Chondrocyte (in vitro differentiated cells): ENCODE data around the gene EIF4E3. TPM values are rescaled to one million over a fixed set of nuclear protein-coding genes. Genes with fewer than 3 reads are reported as not detected.

Experiments
- DNase-seq: peaks from one replicate; pipeline ENCODE4 v3.0.0; 2021; ENCODE audit warnings: mixed read lengths, low spot score
- H3K27ac Mint-ChIP-seq: one replicate; pipeline ENCODE4 v1.8.0; 2021; ENCODE audit warnings: mild to moderate bottlenecking, moderate library complexity, mixed read lengths; ENCODE audit not compliant: unreplicated experiment
- H3K27me3 Mint-ChIP-seq: 2 replicates; pipeline ENCODE4 v1.8.0; 2021; ENCODE audit warnings: low read depth, mixed read lengths
- H3K36me3 Mint-ChIP-seq: 2 replicates; pipeline ENCODE4 v1.8.0; 2021; ENCODE audit warnings: low read depth, mixed read lengths
- H3K4me1 Mint-ChIP-seq: 2 replicates; pipeline ENCODE4 v1.8.0; 2021; ENCODE audit warnings: low read depth, mild to moderate bottlenecking, mixed read lengths
- H3K4me3 Mint-ChIP-seq: one replicate; pipeline ENCODE4 v1.8.0; 2021; ENCODE audit warnings: mild to moderate bottlenecking, moderate library complexity, mixed read lengths; ENCODE audit not compliant: unreplicated experiment
- H3K9me3 Mint-ChIP-seq: 2 replicates; pipeline ENCODE4 v1.8.0; 2021; ENCODE audit warnings: low read depth, mixed read lengths
- total RNA-seq: library from RNA; stranded (reverse); gene quantifications from 3 replicates; pipeline ENCODE4 v1.2.1, GENCODE V29; 2021
- TF ChIP-seq, protein P1 (sequence below): fragments of 200-600 bp; sonication (generic); IDR thresholded peaks from 2 replicates; pipeline ENCODE4 v1.5.0; 2021; ENCODE audit warnings: antibody characterized with exemption, mild to moderate bottlenecking, moderate library complexity

Gene EIF4E3
- total RNA-seq, 1 donor from 2014 or later, result 12.4 TPM

DNA sequence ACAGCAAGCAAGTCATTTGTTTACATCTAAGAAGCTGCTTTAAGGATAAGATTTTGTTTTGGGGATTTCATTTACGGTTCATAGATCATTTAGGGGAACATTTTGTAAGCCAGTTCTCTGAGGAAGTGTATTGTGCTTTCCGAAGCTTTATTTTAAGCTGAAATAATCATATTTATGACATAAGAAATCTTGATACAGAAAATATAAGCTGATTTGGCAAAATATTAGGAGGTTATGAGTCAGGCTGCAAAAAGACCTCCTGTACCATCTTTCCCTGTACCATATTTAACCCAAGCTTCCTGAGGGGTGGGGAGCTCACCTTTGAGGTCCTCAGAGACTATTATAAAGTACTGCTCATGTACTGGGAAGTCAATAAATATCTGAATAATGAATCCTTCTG lies 8.1 kb upstream of the EIF4E3 start:
- TF ChIP-seq, protein P1, sequence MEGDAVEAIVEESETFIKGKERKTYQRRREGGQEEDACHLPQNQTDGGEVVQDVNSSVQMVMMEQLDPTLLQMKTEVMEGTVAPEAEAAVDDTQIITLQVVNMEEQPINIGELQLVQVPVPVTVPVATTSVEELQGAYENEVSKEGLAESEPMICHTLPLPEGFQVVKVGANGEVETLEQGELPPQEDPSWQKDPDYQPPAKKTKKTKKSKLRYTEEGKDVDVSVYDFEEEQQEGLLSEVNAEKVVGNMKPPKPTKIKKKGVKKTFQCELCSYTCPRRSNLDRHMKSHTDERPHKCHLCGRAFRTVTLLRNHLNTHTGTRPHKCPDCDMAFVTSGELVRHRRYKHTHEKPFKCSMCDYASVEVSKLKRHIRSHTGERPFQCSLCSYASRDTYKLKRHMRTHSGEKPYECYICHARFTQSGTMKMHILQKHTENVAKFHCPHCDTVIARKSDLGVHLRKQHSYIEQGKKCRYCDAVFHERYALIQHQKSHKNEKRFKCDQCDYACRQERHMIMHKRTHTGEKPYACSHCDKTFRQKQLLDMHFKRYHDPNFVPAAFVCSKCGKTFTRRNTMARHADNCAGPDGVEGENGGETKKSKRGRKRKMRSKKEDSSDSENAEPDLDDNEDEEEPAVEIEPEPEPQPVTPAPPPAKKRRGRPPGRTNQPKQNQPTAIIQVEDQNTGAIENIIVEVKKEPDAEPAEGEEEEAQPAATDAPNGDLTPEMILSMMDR, result no peak
- DNase-seq, result no peak
- Mint-ChIP-seq H3K9me3 (peaks cover 11% of the 10 kb centered on the region), H3K4me1 (no peaks in the 10 kb centered on the region), H3K27ac (no peak overlapping the region), H3K27me3 (peaks cover 32% of the 10 kb centered on the region), H3K4me3 (no peak overlapping the region), H3K36me3 (peaks cover 6% of the 10 kb centered on the region)

DNA sequence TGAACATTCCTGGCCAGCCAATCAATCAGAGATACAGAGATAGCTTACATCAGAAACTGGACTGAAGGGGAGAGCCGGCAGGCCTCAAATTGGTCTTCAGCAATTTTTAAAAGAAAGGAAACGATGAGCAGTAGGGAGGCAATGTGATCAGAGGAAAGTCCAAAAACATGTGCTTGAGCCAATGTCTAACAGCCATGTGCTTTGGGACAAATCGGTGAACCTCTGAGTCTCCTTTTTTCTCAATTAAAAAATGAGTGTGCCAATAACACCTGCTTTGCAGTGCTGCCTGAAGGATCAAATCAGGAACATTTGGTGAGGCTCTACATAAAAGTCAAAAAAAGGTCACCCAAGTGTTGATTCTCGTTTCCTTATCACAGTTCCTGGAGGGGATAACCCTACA lies 7.4 kb upstream of the EIF4E3 start:
- Mint-ChIP-seq H3K27ac (no peak overlapping the region), H3K36me3 (peaks cover 5% of the 10 kb centered on the region), H3K27me3 (peaks cover 29% of the 10 kb centered on the region), H3K9me3 (peaks cover 4% of the 10 kb centered on the region), H3K4me3 (no peak overlapping the region), H3K4me1 (no peaks in the 10 kb centered on the region)
- TF ChIP-seq, protein P1, result no peak
- no peak for DNase-seq

DNA sequence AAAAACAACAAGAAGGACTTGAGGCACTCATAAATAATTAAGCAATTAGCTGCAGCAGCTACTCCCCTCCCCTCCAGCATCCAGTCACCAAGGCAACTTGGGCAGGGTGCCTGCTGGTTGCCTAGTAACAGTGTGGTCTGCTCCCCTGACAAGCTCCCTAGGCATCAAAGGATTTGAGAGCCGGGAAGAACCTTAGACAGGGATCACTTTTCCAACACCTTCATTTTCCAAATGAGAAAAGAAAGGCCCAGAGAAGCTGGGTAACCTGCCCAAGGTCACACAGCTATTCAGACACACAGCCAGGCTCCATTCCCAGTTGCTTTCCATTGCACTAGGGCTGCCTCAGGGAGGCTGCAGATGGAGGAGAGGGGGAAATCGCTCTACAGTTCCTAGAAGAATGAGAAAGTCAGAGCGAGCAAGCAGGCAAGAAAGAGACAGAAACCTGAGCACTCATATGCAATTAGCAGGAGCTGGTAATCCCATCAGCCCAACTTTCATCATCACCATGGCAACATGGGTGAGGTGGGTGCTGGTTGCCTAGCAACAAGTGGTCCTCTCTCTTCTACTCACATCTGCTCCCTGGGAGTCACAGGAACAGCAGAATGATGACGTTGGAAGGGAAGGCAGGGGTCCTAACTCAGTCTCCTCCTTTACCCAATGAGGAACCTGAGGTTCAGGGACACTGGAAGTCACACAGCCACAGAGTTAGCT lies 3.6 kb upstream of the EIF4E3 start:
- DNase-seq, result no peak
- TF ChIP-seq, protein P1, result no peak
- Mint-ChIP-seq H3K4me1 (peaks cover 11% of the 10 kb centered on the region), H3K4me3 (no peak overlapping the region), H3K27ac (no peak overlapping the region), H3K27me3 (peaks cover 6% of the 10 kb centered on the region), H3K36me3 (peaks cover 2% of the 10 kb centered on the region), H3K9me3 (no peaks in the 10 kb centered on the region)

DNA sequence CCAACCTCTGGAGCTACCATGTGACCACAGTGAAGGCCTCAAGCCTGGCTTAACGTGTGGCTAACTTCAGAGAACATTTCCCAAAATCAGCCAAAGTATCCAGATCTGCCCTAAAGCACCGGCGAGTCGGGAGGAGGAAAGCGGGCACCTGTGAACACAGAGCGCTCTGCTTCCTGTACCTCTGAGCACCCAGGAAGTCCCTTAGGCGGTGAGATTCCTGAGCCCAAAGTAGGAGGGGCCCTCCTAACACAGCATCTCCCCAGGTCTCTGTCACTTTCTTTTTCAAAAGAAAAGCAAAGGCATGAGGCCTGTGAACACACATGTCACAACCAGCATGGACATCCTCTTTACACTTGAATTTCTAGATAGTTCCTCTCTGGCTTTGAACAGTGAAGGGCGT lies 944 bp upstream of the EIF4E3 start:
- Mint-ChIP-seq H3K36me3 (peaks cover 2% of the 10 kb centered on the region), H3K27me3 (peaks cover 15% of the 10 kb centered on the region), H3K9me3 (no peaks in the 10 kb centered on the region), H3K4me1 (peaks cover 11% of the 10 kb centered on the region), H3K27ac (no peak overlapping the region), H3K4me3 (peak overlapping the region; percentile 73)
- DNase-seq, result no peak
- TF ChIP-seq, protein P1, result no peak

DNA sequence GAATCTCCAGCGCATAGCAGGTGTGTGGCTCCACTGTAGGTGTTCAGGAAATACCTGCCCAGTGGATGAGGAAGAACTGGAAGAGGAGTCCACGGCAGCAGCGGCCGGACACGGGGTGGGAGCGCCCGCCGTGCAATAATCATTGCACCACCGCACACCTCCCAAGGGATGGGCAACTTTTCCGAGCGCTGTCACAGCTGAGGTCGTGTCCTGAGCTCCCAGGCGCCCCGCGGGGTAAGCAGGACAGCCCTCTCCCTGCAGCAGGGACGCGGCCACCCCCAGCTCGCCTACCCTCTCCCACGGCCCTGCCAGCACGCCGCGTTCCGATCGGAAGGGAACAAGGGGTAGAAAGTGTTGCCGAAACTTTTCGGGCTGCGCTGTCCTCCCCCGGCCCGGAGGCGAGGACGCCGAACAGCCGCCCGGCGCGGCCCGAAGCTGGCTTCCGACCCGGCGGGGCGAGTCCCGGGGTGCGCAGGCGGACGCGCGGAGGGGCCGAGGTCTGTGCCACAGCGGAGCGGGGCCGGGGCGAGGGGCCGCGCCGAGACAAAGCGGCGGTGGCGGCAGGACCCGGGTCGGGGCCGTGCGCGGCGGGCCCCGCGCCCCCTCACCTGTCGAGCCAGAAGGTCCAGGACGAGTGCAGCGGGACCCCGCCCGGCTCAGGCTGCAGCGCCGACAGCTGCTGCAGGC lies 475 bp downstream of the EIF4E3 start:
- H3K27me3 Mint-ChIP-seq, result peaks cover 15% of the 10 kb centered on the region
- H3K9me3 Mint-ChIP-seq, result no peaks in the 10 kb centered on the region
- H3K36me3 Mint-ChIP-seq, result peaks cover 2% of the 10 kb centered on the region
- H3K27ac Mint-ChIP-seq, result no peak overlapping the region
- H3K4me1 Mint-ChIP-seq, result peaks cover 11% of the 10 kb centered on the region
- no peak for DNase-seq
- peak overlapping the region; percentile 73 for H3K4me3 Mint-ChIP-seq
- TF ChIP-seq, protein P1, result no peak
